Activated T-cell treated with anti-CD3 and anti-CD28 coated beads for 1 hour (primary cell): ENCODE results near the gene TBC1D22B.
"Not testable (repeated sequence)": the region's sequence is repeated elsewhere in the genome, so short reads cannot be mapped to it uniquely, and the experiment has no call there.

ENCODE experiments used
- DNase-seq: peaks from one replicate; pipeline ENCODE4 v3.0.0-alpha.2; 2020; ENCODE audit warnings: low read depth

TBC1D22B gene

DNA sequence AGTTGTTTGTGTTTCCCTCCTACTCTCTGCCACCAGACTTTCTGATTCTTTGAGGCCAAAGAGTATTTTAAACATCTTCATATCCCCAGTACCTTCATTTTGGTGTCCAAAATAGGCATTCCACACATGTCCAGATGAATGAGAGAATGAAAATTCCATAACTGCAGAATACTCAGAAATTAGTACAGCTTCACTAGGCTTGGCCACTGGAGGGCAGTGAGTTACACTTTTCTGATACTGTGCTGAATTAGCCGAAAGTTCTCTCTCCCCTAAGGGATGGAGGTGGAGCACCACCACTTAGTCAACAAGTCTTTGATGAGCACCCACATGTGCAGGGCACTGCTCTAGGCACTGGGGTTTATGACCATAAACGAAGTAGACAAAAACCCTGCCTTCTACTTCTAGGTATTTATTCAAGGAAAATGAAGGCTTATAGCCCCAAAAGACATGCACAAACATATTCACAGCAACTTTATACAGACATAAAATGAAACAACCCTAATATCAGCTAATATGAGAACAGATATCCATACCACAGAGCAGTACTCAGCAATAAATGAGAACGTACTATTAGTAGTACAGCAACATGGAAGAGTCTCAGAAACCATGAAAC is 46.4 kb downstream of the TBC1D22B start:
- no peak for DNase-seq

- DNase-seq, result no peak
Observed at GRCh38 chr6:37304766-37305165, 47.2 kb downstream of the TBC1D22B start.

- no peak for DNase-seq
Observed at GRCh38 chr6:37305841-37306425, 48.4 kb downstream of the TBC1D22B start.

DNA sequence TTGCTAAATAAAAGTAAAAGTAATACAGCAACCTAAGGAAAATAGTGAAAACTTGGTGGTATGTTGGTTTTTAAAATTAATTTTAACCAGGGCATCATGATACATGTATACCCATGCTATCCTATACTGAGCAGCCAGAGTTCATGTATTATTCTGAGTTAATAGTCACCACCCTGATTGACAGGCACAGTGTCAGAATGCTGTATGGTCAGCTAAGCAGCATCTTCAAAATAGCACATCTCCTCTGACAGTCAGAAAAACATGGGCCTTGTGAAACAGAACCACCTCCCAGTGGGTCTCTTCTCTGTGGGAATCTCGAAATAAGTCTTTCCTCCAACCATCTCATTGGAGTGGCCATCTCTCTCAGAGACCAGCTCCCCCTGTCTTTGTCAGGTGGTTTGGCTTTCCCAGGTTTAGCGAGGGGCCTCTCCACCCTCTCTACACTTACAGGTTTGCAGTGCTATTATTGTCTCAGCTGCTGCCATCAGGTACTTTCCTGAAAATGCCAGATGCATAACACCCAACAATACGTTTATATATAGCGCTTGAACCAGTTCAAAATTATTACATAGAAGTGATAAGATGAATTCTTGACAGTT is 49.2 kb downstream of the TBC1D22B start:
- DNase-seq, result no peak

- DNase-seq, result not testable (repeated sequence)
Observed at GRCh38 chr6:37307484-37307883, 49.9 kb downstream of the TBC1D22B start.

- no peak for DNase-seq
Observed at GRCh38 chr6:37308069-37308815, 50.7 kb downstream of the TBC1D22B start.

DNA sequence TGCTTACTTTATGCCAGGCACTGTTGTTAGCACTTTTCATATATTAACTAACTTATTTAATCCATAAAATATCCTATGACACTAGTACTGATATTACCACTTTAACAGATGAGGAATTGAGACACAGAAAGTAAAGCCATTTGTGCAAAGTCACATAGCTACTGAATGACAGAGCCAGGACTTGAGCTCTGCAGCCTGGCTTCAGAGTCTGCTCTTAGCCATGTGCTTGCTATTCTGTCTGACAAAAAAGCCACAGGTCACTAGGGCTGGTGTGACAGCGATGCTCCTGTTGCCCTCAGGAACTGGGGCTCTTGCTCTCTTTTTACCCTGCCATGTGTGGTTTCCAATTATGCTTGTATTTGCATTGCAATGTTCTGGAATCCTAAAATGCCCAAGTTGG is 51.5 kb downstream of the TBC1D22B start:
- DNase-seq, result no peak

DNA sequence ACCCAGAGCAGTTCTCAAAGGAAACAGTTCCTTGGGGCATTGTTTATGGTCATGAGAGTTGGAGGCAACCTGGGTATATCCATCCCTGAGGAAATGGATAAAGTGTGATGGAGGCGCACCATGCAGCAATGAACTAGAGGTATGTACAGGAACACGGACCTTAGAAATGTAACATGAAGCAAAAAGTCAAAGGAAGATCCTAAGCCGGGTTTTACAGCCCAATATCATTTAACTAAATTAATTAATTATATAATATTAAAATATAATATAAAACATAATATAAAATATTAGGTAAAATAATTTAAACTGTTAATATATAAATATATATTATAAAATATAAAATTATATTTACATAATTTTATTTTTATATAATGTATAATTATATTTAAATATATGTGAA is 52.1 kb downstream of the TBC1D22B start:
- DNase-seq, result no peak

DNA sequence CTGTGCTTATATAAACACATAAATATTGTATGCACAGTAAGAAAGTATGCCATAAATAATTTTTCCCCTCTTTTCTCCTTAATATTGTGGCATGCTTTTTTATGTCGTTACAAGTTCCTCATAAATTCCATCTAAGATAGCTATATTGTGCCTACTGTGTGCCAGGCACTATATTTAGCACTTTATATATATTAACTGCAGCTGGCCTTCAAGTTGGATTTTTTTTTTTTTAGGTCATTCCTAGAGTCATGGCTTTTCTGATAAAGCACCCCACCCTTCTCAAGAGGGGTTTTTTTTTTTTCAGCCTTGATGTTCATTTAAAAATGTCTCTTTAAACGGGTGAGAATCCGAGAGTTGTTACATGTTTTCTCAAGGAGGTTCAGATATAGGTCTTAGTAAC is 53.4 kb downstream of the TBC1D22B start:
- DNase-seq, result no peak

GRCh38 chr6:37311741-37312473 is 54.3 kb downstream of the TBC1D22B start:
- DNase-seq, result no peak

- no peak for DNase-seq
Observed at GRCh38 chr6:37313723-37314486, 56.3 kb downstream of the TBC1D22B start.

- DNase-seq, result no peak
Observed at GRCh38 chr6:37314487-37315156, 57.0 kb downstream of the TBC1D22B start.

GRCh38 chr6:37315157-37315515 is 57.6 kb downstream of the TBC1D22B start:
- DNase-seq, result no peak

GRCh38 chr6:37316071-37316470 is 58.5 kb downstream of the TBC1D22B start:
- no peak for DNase-seq

DNA sequence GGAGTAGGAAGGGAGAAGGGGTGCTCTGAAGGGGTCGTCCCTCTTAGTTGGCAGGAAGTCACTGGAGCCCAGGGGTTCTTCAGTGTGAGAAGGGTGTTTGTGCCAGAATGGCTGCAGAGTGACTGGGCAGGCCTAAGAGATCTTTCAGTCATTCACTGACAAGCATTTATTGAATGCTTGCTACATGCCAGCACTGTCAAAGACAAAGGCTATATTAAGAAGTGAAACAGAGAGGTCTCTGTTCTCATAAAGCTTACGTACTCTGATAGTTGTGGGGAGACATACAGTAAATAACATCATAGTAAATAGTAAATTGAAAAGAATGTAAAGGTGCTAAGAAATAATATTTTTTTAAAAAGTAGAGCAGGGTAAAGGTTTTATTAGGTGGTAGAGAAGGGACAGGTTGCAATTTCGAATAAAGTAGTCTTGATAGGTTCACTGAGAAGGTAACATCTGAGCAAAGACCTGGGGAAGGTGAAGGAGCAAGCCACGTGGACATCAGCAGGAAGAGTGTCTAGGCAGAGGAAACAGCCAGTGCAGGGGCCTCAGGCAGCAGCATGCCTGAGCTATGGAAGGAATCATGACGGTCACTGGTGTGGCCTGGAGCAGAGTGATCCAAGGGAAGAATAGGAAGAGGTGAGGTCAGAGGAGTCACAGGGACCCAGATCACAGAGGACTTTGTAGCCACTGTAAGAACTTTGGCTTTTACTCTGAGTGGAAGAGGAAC is 59.9 kb downstream of the TBC1D22B start:
- no peak for DNase-seq

DNA sequence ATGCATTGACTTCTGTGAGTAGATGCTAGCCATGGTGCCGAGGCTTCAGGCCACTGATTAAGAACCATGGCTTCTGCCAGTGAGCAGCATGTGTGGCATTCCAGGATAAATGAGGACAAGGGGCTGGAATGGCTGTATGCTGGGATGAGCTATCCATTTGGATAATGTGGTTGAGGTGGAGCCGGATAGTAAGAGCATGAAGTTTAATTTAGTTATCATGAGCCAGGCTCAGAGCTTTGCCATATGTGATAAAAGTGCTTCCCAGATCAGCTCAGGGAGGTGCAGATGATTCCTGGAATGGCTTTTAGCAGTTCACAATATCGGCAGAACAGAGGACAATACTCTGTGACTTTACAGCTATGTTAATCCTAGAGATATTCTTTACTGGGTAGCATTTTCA is 61.6 kb downstream of the TBC1D22B start:
- DNase-seq, result no peak

- no peak for DNase-seq
Observed at GRCh38 chr6:37319856-37320480, 62.4 kb downstream of the TBC1D22B start.

DNA sequence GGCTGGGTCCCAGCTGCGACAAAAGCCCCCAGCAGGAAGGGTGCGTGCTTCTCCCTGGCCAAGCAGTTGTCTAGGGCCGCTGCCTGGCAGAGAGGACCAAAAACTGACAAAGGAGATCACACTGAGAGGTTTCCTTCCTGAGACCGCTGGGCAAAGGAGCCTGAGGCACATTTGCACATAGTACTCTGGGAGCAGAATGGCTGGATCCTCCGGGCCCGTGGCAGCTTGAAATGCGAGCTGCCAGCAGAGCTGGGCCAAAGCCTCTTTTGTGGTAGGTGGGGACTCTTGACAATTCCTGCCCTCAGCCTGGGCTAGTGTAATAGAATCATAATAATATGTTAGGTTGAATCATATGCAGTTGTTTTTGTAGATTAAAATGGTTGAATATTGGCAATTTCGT is 63.1 kb downstream of the TBC1D22B start:
- DNase-seq, result no peak

DNA sequence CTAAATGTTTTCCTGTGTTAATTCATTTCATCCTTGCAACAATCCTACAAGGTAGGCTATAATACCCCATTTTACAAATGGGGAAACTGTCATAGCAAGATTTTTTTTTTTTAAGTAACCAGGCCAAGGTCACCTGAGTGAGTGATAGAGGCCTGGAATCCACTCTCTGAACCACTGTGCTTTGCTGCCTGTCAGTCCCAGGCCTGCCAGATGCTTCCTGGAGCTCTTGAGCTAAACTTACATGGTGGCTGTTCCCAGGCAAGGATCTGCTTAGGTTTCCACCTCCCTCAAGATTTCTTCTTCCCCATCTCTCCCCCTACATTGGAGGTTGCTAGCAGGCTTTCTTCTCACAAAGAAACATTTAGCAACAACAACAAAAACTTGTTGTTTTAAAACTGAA is 63.5 kb downstream of the TBC1D22B start:
- DNase-seq, result no peak
